ENCODE results near the gene KRI1.

- TF ChIP-seq CTCF (IDR thresholded peaks at IDR 0.05): no peak
- no peak for TF ChIP-seq POLR2AphosphoS5 (IDR thresholded peaks at IDR 0.05)
- TF ChIP-seq POLR2A (IDR thresholded peaks at IDR 0.05): no peak
Observed at GRCh38 chr19:10550336-10550735, 15.5 kb downstream of the KRI1 start.
